ENCODE results near the gene HNRNPF. TPM values are rescaled to one million over a fixed set of nuclear protein-coding genes. Genes with fewer than 3 reads are reported as not detected.
"Not testable (repeated sequence)": the region's sequence is repeated elsewhere in the genome, so short reads cannot be mapped to it uniquely, and the experiment has no call there.

The HNRNPF gene, protein sequence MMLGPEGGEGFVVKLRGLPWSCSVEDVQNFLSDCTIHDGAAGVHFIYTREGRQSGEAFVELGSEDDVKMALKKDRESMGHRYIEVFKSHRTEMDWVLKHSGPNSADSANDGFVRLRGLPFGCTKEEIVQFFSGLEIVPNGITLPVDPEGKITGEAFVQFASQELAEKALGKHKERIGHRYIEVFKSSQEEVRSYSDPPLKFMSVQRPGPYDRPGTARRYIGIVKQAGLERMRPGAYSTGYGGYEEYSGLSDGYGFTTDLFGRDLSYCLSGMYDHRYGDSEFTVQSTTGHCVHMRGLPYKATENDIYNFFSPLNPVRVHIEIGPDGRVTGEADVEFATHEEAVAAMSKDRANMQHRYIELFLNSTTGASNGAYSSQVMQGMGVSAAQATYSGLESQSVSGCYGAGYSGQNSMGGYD
- total RNA-seq (2014; rRNA removed; shearing (Covaris generic)): 280 and 354 TPM in 2 replicates
- 286 and 340 TPM in 2 replicates for total RNA-seq (2022)
- Bru-seq, nascent RNA: percentile 98 among the genes with signal in this experiment
- percentile 98 among the genes with signal in this experiment for BruChase-seq, experiment 1, labeled RNA remaining after a 6-hour chase
- BruChase-seq, experiment 2, labeled RNA remaining after a 2-hour chase: percentile 98 among the genes with signal in this experiment
- long read RNA-seq, transcript HNRNPF-204 (3 exons, 2,755 nt): major isoform, 152 of 790 reads
- long read RNA-seq, transcript HNRNPF-201 (4 exons, 2,186 nt): minor isoform, 58 of 790 reads
- long read RNA-seq, transcript HNRNPF-207 (4 exons, 2,676 nt): minor isoform, 119 of 790 reads
- long read RNA-seq, transcript HNRNPF-203 (4 exons, 2,617 nt): minor isoform, 85 of 790 reads
- long read RNA-seq, partial matches to known transcripts: 5 of 790 reads
- long read RNA-seq, other reads (novel, unspliced or antisense): 352 of 790 reads

DNA sequence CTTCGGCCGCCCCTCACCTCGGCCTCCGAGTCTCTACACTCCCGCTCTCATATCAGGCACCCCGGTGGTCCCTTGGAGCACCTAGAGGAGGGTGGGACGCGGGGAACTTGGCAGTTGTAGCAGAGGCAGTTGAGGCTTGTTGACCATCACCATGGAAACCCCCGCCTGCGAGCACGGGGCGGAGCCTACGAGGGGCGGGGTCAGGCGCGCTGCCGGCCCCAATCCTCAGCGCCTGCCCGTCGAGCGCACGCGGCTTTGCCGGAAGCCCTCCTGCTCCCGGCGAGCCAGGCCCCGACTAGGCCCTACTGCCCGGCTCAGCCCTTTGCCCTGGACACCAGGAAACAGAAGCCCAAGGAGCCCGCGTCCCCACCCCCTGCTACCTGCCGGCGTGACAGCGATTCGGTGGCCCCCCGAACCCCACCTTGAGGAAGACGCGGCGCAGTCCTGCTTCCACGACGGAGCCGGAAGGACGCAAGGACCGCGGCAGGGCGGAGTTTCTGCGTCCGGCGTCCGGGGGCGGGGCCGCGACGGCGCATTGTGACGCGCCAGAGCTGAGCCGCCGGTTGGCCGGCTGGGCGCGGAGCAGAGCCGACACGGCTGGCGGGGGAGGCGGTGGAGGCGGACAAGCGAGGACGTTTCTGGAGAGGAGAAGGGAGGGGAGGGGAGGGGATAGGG, at the start of gene HNRNPF:
Gene HNRNPF, minus strand, starts transcription at position 477 of the 675 bp plus-strand sequence. CDS start 21,302 bp downstream, outside the sequence.
- H3K4me1 ChIP-seq (ENCODE audit: insufficient read depth, low read length, poor library complexity, severe bottlenecking): peaks cover 35% of the 10 kb centered on the region
- peaks cover 61% of the 10 kb centered on the region for H3K79me2 ChIP-seq (ENCODE audit: insufficient read depth, low read depth, low read length)
- H3K9me2 ChIP-seq (ENCODE audit: insufficient read depth, low read length): no peaks in the 10 kb centered on the region
- intact Hi-C loops (cut with micrococcal nuclease; ENCODE audit: unreplicated experiment): loop anchor here (1.0 to 2.0 kb wide), 2 partner anchors 9 to 28 kb away; partner anchors contain the start of gene ZNF487
- ChIA-PET CTCF (ENCODE audit: unreplicated experiment) (interaction anchor here (0.8 kb wide), 1 partner anchor 10 kb away, joined by 4 read pairs; no protein-coding TSS in a partner anchor), POLR2A (interaction anchor here (1.0 to 1.7 kb wide), 7 partner anchors 9 to 52 kb away, joined by 3 to 13 read pairs (median 8); no protein-coding TSS in a partner anchor)
- no peaks in the 10 kb centered on the region for H3K9me3 ChIP-seq (ENCODE audit: low read length)
- no TSS peak for BruUV-seq (replicated peaks)
- H3K4me3 ChIP-seq (ENCODE audit: low read depth, low read length, poor library complexity, severe bottlenecking): peak within 1 kb of the TSS; percentile 92
- H3K4me2 ChIP-seq (ENCODE audit: low read length): peak within 1 kb of the TSS; percentile 91
- TF ChIP-seq, protein P1, sequence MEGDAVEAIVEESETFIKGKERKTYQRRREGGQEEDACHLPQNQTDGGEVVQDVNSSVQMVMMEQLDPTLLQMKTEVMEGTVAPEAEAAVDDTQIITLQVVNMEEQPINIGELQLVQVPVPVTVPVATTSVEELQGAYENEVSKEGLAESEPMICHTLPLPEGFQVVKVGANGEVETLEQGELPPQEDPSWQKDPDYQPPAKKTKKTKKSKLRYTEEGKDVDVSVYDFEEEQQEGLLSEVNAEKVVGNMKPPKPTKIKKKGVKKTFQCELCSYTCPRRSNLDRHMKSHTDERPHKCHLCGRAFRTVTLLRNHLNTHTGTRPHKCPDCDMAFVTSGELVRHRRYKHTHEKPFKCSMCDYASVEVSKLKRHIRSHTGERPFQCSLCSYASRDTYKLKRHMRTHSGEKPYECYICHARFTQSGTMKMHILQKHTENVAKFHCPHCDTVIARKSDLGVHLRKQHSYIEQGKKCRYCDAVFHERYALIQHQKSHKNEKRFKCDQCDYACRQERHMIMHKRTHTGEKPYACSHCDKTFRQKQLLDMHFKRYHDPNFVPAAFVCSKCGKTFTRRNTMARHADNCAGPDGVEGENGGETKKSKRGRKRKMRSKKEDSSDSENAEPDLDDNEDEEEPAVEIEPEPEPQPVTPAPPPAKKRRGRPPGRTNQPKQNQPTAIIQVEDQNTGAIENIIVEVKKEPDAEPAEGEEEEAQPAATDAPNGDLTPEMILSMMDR (conservative IDR thresholded peaks at IDR 0.05; ENCODE audit: low read length): no peak
- TF ChIP-seq EZH2phosphoT487 (IDR thresholded peaks at IDR 0.05; ENCODE audit: borderline replicate concordance, low read depth, low read length): no peak
- H3K27ac ChIP-seq (ENCODE audit: low read depth, low read length, poor library complexity, severe bottlenecking): peak within 1 kb of the TSS; percentile 82
- H4K20me1 ChIP-seq (ENCODE audit: insufficient read depth, low read length): peaks cover 14% of the 10 kb centered on the region; the same call in 1 of the 2 replicates
- H2AFZ ChIP-seq (ENCODE audit: low read length): peak within 1 kb of the TSS; percentile 24; the same call in 1 of the 2 replicates
- H3K36me3 ChIP-seq (ENCODE audit: insufficient read depth, low read length): peaks cover 44% of the 10 kb centered on the region
- DNase-seq (ENCODE audit: low spot score): peak; percentile 97

DNA sequence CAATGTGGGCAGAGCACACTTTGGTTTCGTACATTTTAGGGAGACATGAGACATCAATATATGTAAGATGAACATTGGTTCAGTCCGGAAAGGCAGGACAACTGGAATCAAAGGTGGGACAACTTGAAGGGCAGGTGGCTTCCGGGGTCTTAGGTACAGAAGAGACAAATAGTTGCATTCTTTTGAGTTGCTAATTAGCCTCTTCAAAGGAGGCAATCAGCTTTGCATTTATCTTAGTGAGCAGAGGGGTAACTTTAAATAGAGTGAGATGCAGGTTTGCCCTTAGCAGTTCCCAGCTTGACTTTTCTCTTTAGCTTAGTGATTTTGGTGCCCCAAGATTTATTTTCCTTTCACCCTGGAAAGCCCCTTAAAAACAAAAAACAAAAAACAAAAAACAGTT, 49.2 kb upstream of the HNRNPF start:
- BruUV-seq (replicated peaks): no TSS peak
- H3K79me2 ChIP-seq (ENCODE audit: insufficient read depth, low read depth, low read length): peaks cover 15% of the 10 kb centered on the region; the same call in 1 of the 2 replicates
- intact Hi-C loops (cut with micrococcal nuclease; ENCODE audit: unreplicated experiment): no loop called here
- no peaks in the 10 kb centered on the region for H3K9me2 ChIP-seq (ENCODE audit: insufficient read depth, low read length)
- no peak for DNase-seq (ENCODE audit: low spot score)
- 0 out of 2 replicates have a peak, but pooled peaks cover 3% of the 10 kb centered on the region for H3K36me3 ChIP-seq (ENCODE audit: insufficient read depth, low read length)
- H3K9me3 ChIP-seq (ENCODE audit: low read length): no peaks in the 10 kb centered on the region
- no peaks in the 10 kb centered on the region for H4K20me1 ChIP-seq (ENCODE audit: insufficient read depth, low read length)
- H3K27ac ChIP-seq (ENCODE audit: low read depth, low read length, poor library complexity, severe bottlenecking): no peak overlapping the region
- ChIA-PET POLR2A (interaction anchor here (0.7 to 0.9 kb wide), 3 partner anchors 18 to 252 kb away, joined by 3 to 7 read pairs (median 4); no protein-coding TSS in a partner anchor), CTCF (ENCODE audit: unreplicated experiment) (no interaction called here)
- TF ChIP-seq EZH2phosphoT487 (IDR thresholded peaks at IDR 0.05; ENCODE audit: borderline replicate concordance, low read depth, low read length): no peak
- TF ChIP-seq, protein P1 (conservative IDR thresholded peaks at IDR 0.05; ENCODE audit: low read length): no peak
- peaks cover 25% of the 10 kb centered on the region for H3K4me1 ChIP-seq (ENCODE audit: insufficient read depth, low read length, poor library complexity, severe bottlenecking)
- H3K4me3 ChIP-seq (ENCODE audit: low read depth, low read length, poor library complexity, severe bottlenecking): no peak overlapping the region
- no peak overlapping the region for H2AFZ ChIP-seq (ENCODE audit: low read length)
- no peak overlapping the region for H3K4me2 ChIP-seq (ENCODE audit: low read length)

DNA sequence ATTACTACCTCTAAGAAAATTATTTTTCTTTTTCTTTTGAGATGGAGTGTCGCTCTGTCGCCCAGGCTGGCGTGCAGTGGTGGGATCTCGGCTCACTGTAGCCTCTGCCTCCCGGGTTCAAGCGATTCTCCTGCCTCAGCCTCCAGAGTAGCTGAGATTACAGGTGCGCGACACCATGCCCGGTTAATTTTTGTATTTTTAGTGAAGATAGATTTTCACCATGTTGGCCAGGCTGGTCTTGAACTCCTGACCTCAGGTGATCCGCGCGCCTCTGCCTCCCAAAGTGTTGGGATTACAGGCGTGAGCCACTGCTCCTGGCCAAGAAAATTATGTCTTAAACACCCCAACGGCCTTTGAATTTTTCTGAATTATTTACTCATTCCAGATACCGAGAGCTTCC, 47.6 kb upstream of the HNRNPF start:
- peak overlapping the region; percentile 85 for H3K4me3 ChIP-seq (ENCODE audit: low read depth, low read length, poor library complexity, severe bottlenecking)
- BruUV-seq (replicated peaks); intact Hi-C loops (cut with micrococcal nuclease; ENCODE audit: unreplicated experiment); H3K9me3 ChIP-seq (ENCODE audit: low read length); H3K36me3 ChIP-seq (ENCODE audit: insufficient read depth, low read length); H3K9me2 ChIP-seq (ENCODE audit: insufficient read depth, low read length); H4K20me1 ChIP-seq (ENCODE audit: insufficient read depth, low read length); DNase-seq (ENCODE audit: low spot score): not testable (repeated sequence)
- ChIA-PET POLR2A (interaction anchor here (0.6 kb wide), 1 partner anchor 12 kb away, joined by 3 read pairs; no protein-coding TSS in a partner anchor), CTCF (ENCODE audit: unreplicated experiment) (interaction anchor here (1.3 kb wide), 1 partner anchor 10 kb away, joined by 3 read pairs; no protein-coding TSS in a partner anchor)
- peak overlapping the region; percentile 79 for H3K4me2 ChIP-seq (ENCODE audit: low read length)
- H3K4me1 ChIP-seq (ENCODE audit: insufficient read depth, low read length, poor library complexity, severe bottlenecking): peaks cover 39% of the 10 kb centered on the region
- peaks cover 15% of the 10 kb centered on the region; the same call in 1 of the 2 replicates for H3K79me2 ChIP-seq (ENCODE audit: insufficient read depth, low read depth, low read length)
- peak overlapping the region; percentile 80; the same call in 1 of the 2 replicates for H2AFZ ChIP-seq (ENCODE audit: low read length)
- peak overlapping the region; percentile 100 for H3K27ac ChIP-seq (ENCODE audit: low read depth, low read length, poor library complexity, severe bottlenecking)

DNA sequence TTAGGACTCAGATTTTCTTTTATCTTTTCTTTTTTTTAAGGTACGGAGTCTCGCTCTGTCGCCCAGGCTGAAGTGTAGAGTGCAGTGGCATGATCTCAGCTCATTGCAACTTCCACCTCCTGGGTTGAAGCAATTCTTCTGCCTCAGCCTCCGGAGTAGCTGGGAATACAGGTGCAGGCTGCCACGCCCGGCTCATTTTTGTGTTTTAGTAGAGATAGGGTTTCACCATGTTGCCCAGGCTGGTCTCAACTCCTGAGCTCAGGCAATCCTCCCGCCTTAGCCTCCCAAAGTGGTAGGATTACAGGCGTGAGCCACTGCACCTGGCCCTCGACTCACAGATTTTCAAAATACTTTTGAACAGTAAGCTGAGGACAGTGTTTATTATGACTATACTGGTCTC, 45.0 kb upstream of the HNRNPF start:
- ChIA-PET POLR2A (interaction anchor here (0.6 to 2.2 kb wide), 14 partner anchors 10 to 333 kb away, joined by 3 to 9 read pairs (median 4); partner anchors contain the start of gene HNRNPF), CTCF (ENCODE audit: unreplicated experiment) (interaction anchor here (0.6 to 1.1 kb wide), 3 partner anchors 10 to 260 kb away, joined by 3 to 6 read pairs (median 3); no protein-coding TSS in a partner anchor)
- DNase-seq (ENCODE audit: low spot score): peak; percentile 66
- BruUV-seq (replicated peaks); intact Hi-C loops (cut with micrococcal nuclease; ENCODE audit: unreplicated experiment); H4K20me1 ChIP-seq (ENCODE audit: insufficient read depth, low read length); H3K9me2 ChIP-seq (ENCODE audit: insufficient read depth, low read length); H2AFZ ChIP-seq (ENCODE audit: low read length); H3K9me3 ChIP-seq (ENCODE audit: low read length); H3K36me3 ChIP-seq (ENCODE audit: insufficient read depth, low read length): not testable (repeated sequence)
- peak overlapping the region; percentile 85 for H3K4me3 ChIP-seq (ENCODE audit: low read depth, low read length, poor library complexity, severe bottlenecking)
- H3K79me2 ChIP-seq (ENCODE audit: insufficient read depth, low read depth, low read length): peaks cover 18% of the 10 kb centered on the region; the same call in 1 of the 2 replicates
- peaks cover 55% of the 10 kb centered on the region for H3K4me1 ChIP-seq (ENCODE audit: insufficient read depth, low read length, poor library complexity, severe bottlenecking)
- peak overlapping the region; percentile 90 for H3K4me2 ChIP-seq (ENCODE audit: low read length)
- peak overlapping the region; percentile 100 for H3K27ac ChIP-seq (ENCODE audit: low read depth, low read length, poor library complexity, severe bottlenecking)
